Right ventricle myocardium inferior (tissue), 1 donor: ENCODE data around the gene BASP1. TPM values are rescaled to one million over a fixed set of nuclear protein-coding genes. Genes with fewer than 3 reads are reported as not detected.

Source experiments
- ATAC-seq: fragments of 200-7000 bp; cut with Tn5 transposase; one replicate; pipeline ENCODE4 v1.9.1; 2020; ENCODE audit warnings: mild to moderate bottlenecking, moderate library complexity
- DNase-seq: peaks from one replicate; pipeline ENCODE4 v3.0.0; 2021; ENCODE audit errors: missing footprints
- intact Hi-C: fragments of 100-400 bp; cut with DNase I; formaldehyde crosslinking; loops from one replicate; pipeline ENCODE4 v1.11.0; 2022
- total RNA-seq: library from RNA; stranded (reverse); fragmentation: NEBNext Ultra II Directional; extraction: Animal tissue kit (Norgen Biotek cat#: 25700); gene quantifications from one replicate; pipeline ENCODE4 v1.2.1, GENCODE V29; 2021
- donor health status: DM: no; HTN: yes; CAD: no; lungs with severe emphysema.

Gene BASP1
- total RNA-seq, 1 donor from 2014 or later = 3.2 TPM

DNA sequence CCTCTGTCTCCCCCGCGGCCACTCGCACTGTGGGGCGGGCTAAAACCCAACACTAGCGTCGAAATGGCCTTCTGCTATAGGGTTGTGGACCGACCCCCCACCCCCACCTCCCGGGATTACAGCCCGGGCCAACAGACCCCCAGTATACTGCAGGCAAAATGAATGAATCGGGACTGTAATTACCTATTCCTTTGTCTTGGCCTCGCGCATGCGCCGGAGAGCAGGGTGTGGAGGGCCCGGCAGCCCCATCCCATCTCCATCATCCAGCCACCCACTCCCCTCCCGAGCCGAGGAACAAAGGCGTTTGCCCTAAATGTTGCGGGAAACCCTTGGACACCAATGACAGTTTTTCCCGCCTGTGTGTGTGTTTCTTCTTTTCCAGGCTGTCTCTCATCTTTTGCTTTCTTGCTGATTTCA, 1.6 kb downstream of the BASP1 start:
- ATAC-seq = no peak
- intact Hi-C loops = no loop called here
- DNase-seq = no peak

DNA sequence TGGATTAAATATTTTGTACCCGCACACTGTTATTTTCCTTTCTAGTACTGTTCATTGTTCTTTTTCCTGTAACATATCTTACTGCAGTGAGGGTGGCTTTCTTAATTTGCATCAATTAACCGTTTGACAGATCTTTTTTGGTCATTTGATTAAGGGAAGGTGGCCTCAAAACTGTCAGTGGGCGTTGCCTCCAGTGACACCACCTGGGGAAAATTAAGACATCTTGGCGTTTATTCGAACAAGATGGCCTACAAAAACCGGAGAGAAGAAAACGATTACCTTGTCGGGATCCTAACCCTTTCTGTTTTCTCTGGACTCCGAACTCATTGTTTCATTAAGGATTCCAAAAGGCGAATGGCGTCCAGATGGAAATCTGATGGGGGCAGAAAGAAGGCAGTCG, 2.0 kb downstream of the BASP1 start:
- intact Hi-C loops = no loop called here
- ATAC-seq (no peak), DNase-seq (no peak)

DNA sequence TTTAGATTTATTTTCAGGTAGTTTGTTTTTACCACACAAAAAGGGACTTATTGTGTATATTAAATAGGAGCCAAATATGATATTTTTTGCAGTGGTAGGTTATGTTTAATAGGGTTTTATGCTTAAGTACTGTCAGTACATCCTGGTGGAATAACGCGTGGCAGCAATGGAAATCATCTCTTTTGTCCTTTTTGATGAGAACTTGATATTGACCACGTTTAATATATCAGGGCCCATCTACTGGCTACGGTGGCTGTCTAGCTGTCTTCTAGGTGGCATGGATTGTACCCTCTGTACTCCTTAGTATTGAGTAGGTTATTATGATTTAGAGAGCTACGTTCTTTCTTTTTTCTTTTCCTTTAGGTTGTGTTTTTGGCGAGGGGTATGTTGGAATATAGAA, 2.6 kb downstream of the BASP1 start:
- intact Hi-C loops = no loop called here
- DNase-seq (no peak), ATAC-seq (no peak)

DNA sequence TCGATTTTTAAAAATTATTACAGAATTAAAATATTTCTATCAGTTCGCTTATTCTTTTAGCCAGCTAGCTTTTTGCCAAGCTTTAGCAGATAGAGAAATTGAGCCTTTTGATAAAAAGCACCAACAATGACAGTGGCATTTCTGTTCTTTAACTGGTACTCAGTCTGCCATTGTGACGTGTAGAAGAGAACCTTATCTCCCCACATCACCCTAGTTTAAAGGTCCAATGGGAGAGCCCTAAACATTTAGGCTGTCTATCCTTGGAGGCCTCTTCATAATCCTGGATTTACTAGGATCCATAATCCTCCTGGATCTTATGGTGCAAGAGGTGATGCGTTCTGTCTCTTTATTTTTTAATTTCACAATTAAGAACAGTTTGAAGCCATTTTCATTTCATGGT, 3.0 kb downstream of the BASP1 start:
- DNase-seq (no peak), ATAC-seq (no peak)
- intact Hi-C loops = no loop called here

- no peak for ATAC-seq
- no peak for DNase-seq
- intact Hi-C loops = no loop called here
Observed at GRCh38 chr5:17221843-17222636, 4.6 kb downstream of the BASP1 start.

- intact Hi-C loops = no loop called here
- no peak for DNase-seq
- ATAC-seq = no peak
Observed at GRCh38 chr5:17222664-17223063, 5.2 kb downstream of the BASP1 start.

- no peak for ATAC-seq
- DNase-seq = no peak
- intact Hi-C loops = no loop called here
Observed at GRCh38 chr5:17223367-17224185, 6.1 kb downstream of the BASP1 start.

DNA sequence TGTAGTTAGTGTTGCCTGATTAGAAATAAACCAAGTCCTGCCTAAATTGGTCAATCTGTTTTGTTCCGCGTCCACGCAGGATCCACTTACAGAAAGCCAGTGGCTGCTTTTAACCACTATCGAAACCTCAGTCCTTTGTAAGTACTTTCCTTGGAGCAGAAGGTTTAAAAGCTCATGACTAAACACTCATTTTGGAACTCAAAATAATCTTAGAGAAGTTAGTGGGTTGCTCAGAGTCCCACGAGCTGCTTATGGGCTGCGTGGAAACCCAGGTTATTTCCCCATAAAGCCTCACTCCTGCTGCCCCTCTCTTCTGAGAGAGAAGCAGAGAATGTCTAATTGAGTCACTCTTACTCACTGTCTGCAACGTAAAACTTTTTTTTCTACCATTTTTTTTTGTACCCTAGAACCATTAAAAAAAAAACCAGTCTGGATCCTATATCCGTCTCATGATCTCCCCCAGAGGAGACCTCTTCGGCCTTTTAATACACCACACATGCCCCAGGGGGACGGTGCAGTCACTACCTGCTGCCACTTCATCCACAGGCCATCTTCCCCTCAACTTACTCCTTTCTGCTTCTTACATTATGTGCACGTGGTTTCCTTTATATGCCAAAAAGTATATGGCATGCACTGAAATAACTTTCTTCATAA, 7.6 kb downstream of the BASP1 start:
- intact Hi-C loops = no loop called here
- no peak for ATAC-seq

DNA sequence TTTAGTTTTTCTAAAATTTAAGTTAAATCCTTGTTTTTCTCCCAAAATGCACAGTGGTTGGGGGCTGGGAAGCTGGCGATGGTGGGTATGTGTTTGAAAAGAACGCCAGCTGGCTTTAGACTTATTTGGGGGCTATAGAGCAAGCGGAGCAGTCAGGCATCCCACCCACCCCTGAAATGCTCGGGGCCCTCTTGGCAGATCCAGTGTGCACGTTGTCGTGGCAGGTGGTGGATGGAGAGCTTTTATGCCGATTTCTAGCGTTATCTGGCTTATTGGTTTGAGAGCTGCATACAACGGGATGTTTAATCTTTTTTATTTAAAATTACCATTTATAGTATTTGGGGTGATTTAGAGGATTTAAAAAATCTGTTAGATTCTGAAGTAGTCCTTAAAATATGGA, 8.1 kb downstream of the BASP1 start:
- DNase-seq (no peak), ATAC-seq (no peak)

More for the DNA sequence above, 7.6 kb downstream of the BASP1 start:
- DNase-seq = no peak

DNA sequence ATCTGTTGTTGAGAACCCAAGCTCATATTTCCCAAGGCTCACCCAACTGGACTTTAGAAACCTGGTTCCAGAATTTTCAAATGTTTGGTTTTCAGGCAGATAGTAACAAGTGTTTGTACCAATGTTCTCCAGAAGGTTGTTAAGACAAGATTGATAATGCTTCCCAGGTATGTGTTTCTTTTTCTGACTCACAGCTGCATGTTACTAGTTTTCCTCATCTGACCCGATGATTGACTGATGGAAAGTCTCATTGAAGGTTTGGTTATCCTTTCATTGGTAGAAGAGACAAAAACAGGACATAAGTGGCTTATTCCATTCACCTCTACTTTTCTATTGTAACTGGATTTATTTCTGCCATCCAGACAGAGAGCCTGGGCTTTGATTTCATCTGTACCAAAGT, 10.4 kb downstream of the BASP1 start:
- no peak for DNase-seq
- no peak for ATAC-seq
- intact Hi-C loops = no loop called here

More for the DNA sequence above, 8.1 kb downstream of the BASP1 start:
- intact Hi-C loops = no loop called here

DNA sequence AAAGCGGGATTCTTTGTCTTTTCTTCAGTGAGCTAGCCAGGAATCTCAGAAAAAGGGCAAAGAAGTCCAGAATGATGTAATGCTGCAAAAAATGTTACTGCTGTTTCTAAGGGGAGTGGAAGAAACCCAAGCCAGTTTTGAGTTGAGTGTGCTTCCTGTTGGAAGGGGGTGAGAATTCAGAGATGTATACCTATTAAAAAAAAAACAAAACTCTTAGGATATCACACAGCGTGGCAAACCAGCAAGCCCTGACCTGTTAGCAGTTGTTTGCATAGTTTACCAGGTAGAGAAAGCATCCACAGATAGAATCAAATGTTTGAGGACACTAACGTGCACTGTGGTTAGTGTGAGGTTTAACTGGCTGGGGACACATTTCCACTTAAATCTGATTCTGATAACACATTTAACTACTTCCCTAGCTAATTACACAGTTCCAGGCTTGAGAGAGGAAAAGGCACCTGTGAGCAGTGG, 11.4 kb downstream of the BASP1 start:
- intact Hi-C loops = no loop called here
- ATAC-seq = peak; percentile 56
- no peak for DNase-seq

DNA sequence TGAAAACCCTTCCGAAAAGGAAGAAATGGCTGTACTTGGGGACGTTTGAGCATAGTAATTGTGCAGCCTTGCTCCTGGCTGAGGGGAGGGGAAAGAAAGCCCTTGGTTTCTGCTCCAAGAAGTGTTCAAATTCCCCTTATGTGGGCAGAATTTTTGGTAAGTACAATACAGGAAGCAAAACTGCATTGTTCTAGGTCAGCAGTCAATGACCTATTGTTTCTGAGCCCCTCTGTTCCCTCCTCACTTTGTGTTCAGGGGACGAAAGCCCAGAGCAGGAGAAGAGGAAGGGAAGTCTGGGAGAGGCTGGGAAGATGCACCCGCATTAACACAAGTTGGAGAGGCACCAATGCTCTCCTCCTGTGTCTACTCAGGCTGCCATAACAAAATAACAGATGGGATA, 11.9 kb downstream of the BASP1 start:
- ATAC-seq (no peak), DNase-seq (no peak)
- intact Hi-C loops = no loop called here

- intact Hi-C loops = no loop called here
- ATAC-seq (no peak), DNase-seq (no peak)
Observed at GRCh38 chr5:17230191-17230590, 12.8 kb downstream of the BASP1 start.

DNA sequence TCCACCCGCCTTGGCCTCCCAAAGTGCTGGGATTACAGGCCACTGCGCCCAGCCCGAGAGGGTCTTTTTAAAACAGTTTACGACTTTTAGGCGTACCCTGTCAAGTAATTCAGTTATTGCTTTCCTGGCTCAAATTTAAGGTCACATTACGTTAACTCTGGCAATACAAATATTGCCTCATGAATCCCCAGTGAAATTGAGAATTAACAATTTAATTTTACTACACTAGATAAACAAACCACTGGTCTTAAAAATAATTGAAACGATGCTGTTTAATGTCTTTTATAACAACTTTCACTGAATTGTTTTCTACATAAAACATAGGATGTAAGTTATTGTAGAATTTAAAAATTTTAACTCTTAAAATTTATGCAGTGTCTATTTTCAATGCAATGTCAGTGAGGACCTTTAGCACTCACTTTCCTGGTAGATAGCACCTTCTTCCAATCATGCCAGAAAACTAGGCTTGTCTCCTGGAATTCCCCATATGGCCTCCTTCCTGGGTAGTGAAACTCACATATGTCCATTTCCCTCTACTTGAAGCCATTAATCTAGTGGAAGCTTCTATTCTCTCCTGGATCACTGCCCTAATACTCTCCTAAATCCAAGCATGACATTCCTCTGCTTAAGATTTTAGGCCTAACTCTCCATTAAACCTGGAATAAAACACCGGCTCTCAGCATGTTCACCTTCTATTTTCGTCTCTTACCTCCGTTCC, 13.5 kb downstream of the BASP1 start:
- no peak for ATAC-seq
- DNase-seq = no peak
- intact Hi-C loops = no loop called here

DNA sequence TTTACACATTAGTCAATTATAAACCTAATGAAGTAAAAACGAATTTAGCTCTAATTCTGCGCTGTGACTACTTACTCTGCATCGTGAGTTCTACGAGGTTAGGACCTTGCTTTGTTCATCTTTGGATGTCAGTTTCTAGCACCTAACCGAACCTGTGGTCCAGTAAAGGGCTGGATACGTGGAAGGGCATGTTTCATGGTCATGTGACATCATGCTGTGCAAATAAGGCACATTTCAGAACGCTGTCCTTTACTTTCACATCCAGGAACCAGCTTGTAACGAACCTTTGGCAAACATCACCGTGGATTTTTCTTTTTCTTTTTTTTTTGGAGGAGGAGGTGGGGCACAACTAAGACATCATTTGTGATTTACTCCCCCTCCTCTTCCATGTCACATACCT, 15.0 kb downstream of the BASP1 start:
- ATAC-seq (no peak), DNase-seq (no peak)
- intact Hi-C loops = no loop called here

GRCh38 chr5:17233488-17233887, 16.1 kb downstream of the BASP1 start:
- no peak for DNase-seq
- ATAC-seq = no peak

GRCh38 chr5:17234374-17234773, 16.9 kb downstream of the BASP1 start:
- no peak for DNase-seq
- intact Hi-C loops = no loop called here

More at GRCh38 chr5:17233488-17233887, 16.1 kb downstream of the BASP1 start:
- intact Hi-C loops = no loop called here

DNA sequence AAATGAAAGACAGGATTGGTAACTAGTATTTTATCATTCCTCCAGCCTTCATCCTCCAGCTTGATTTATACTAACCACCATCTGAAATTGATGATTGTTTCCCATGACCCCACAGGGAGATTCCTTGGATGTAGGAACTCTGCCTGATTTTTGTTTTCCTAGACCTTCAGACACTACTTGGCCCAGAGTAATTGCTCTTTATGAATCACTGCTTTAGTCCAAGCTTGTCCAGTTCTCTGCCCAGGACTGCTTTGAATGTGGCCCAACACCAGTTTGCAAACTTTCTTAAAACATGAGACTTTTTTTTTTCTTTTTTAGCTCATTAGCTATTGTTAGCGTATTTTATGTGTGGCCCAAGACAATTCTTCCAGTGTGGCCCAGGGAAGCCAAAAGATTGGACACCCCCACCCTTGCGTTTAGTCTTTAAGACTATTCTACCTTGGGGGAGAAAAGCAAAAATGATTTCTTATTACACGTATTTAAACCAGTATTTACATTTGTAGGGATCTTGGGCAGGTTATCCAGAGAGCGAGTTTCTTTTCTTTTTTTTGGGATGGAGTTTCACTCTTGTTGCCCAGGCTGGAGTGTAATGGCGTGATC, 18.4 kb downstream of the BASP1 start:
- DNase-seq (no peak), ATAC-seq (no peak)
- intact Hi-C loops = no loop called here

More at GRCh38 chr5:17234374-17234773, 16.9 kb downstream of the BASP1 start:
- ATAC-seq = no peak
